Sigmoid colon (tissue), 7 donors: ENCODE results near the gene PLA2G12A. TPM values are rescaled to one million over a fixed set of nuclear protein-coding genes. Genes with fewer than 3 reads are reported as not detected.

Experiments
- DNase-seq: peaks from one replicate; pipeline ENCODE4 v3.0.0-alpha.2; 2019
- H3K27ac ChIP-seq, 4 donors: fragments of 200-600 bp; sonication (generic); one replicate each; pipeline ENCODE4 v1.5.1; 2016 to 2019; ENCODE audit warnings: mild to moderate bottlenecking in 1 of 4
- H3K27me3 ChIP-seq, 3 donors: fragments of 200-600 bp; sonication (generic); one replicate each; pipeline ENCODE4 v1.5.1; 2019; ENCODE audit warnings: mild to moderate bottlenecking in 1 of 3
- H3K36me3 ChIP-seq, 4 donors: fragments of 200-600 bp; sonication (generic); one replicate each; pipeline ENCODE4 v1.5.1; 2016 to 2019
- H3K4me1 ChIP-seq, 4 donors: fragments of 200-600 bp; sonication (generic); one replicate each; pipeline ENCODE4 v1.5.1; 2017 to 2019
- H3K4me3 ChIP-seq, 4 donors: fragments of 200-600 bp; sonication (generic); one replicate each; pipeline ENCODE4 v1.5.1; 2017 to 2019; ENCODE audit warnings: mild to moderate bottlenecking in 2 of 4, moderate library complexity in 1 of 4
- H3K9me3 ChIP-seq, 4 donors: fragments of 200-600 bp in 3 of 4; sonication (generic) in 3 of 4; one replicate each; pipeline versions ENCODE4 v1.5.1 to v1.6.1; 2013 to 2019
- CTCF ChIP-seq, 4 experiments: fragments of 450-650 bp in 3 of 4; fragments of 200-600 bp in 1 of 4; IDR thresholded peaks; one replicate each; pipeline ENCODE4 v1.5.1; 2016 to 2019; ENCODE audit warnings: antibody characterized with exemption in 4 of 4, mild to moderate bottlenecking in 3 of 4, moderate library complexity in 2 of 4
- EP300 ChIP-seq, 4 donors: sonication (generic); formaldehyde crosslinking; IDR thresholded peaks; one replicate each; pipeline ENCODE4 v1.6.1; 2017; ENCODE audit warnings: antibody characterized with exemption in 4 of 4
- POLR2A ChIP-seq, 2 donors: fragments of 450-650 bp; IDR thresholded peaks; one replicate each; pipeline ENCODE4 v1.6.1; 2016; ENCODE audit warnings: antibody characterized with exemption in 2 of 2, mild to moderate bottlenecking in 2 of 2, moderate library complexity in 2 of 2
- POLR2AphosphoS5 ChIP-seq, 4 donors: sonication (generic); formaldehyde crosslinking; IDR thresholded peaks; one replicate each; pipeline ENCODE4 v1.6.1; 2017; ENCODE audit warnings: antibody characterized with exemption in 4 of 4
- WGBS, 2 donors: extraction: QIAGEN DNeasy Blood & Tissue Kit; methylation state at CpG; one replicate each; pipeline ENCODE4 v1.1.7; 2013; 5-methylcytosine and 5-hydroxymethylcytosine counted together
- intact Hi-C: fragments of 100-400 bp; cut with DNase I; formaldehyde crosslinking; loops from one replicate; pipeline ENCODE4 v1.15.1; 2023
- polyA plus RNA-seq, 3 donors: library from polyadenylated mRNA; stranded (reverse); fragments of 200-250 nt; gene quantifications; one replicate each; pipeline ENCODE4 v1.2.3, GENCODE V29; 2013
- small RNA-seq, 3 donors: library from RNA; depleted of rRNA; stranded (forward); fragments of <200 nt; gene quantifications; one replicate each; pipeline ENCODE3, GENCODE V24; 2016
- total RNA-seq, 4 donors: library from RNA; depleted of rRNA; stranded (reverse); fragments of >200 nt; gene quantifications; one replicate each; pipeline ENCODE4 v1.1.0, GENCODE V29; 2016
- donor health status: healthy with polysubstance abuse.
- donor health status: Bipolar disorder and iron deficiency.
- donor health status: healthy.

Gene PLA2G12A
- total and polyA plus RNA-seq, 7 donors: 6.6 to 94.8 (median 22.8) TPM

DNA sequence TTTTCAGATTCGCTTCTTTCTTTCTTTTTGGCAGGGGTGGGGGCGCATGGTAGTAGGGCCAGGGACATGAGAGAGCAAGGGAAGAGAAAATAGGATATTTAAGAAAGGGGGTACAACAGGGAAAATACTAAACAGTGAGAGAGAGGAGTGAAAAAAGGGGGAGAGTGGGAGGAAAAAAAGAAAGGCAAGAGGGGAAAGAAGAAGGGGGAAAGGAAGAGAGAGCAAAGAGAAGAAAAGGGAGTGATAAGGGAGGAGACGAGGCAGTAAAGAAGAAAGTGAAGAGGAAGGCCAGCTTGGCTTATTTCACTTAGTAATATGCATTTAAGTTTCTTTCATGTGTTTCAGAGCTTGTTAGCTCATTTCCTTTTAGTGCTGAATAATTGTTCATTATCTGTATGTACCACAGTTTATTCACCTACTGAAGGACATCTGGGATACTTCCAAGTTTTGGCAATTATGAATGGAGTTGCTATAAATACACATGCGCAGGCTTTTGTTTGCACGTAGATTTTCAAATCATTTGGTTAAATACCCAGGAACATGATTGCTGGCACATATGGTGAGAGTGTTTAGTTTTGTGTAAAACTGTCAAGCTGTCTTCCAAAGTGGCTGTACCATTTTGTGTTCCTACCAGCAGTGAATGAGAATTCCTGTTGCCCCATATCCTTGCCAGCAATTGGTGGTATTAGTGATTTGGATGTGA is 63.9 kb downstream of the PLA2G12A start:
- Histone ChIP-seq H3K36me3 (no peaks in the 10 kb centered on the region), H3K9me3 (no peaks in the 10 kb centered on the region), H3K27ac (no peak overlapping the region), H3K4me3 (no peak overlapping the region), H3K27me3 (no peaks in the 10 kb centered on the region), H3K4me1 (no peaks in the 10 kb centered on the region)
- TF ChIP-seq CTCF (IDR thresholded peaks at IDR 0.05) (no peak), POLR2AphosphoS5 (IDR thresholded peaks at IDR 0.05) (no peak), POLR2A (IDR thresholded peaks at IDR 0.05) (no peak), EP300 (IDR thresholded peaks at IDR 0.05) (no peak)
- no peak for DNase-seq
- intact Hi-C loops: no loop called here
- 87 to 93% methylated on average over 5 of the region's 5 CpGs for WGBS, 2 donors

DNA sequence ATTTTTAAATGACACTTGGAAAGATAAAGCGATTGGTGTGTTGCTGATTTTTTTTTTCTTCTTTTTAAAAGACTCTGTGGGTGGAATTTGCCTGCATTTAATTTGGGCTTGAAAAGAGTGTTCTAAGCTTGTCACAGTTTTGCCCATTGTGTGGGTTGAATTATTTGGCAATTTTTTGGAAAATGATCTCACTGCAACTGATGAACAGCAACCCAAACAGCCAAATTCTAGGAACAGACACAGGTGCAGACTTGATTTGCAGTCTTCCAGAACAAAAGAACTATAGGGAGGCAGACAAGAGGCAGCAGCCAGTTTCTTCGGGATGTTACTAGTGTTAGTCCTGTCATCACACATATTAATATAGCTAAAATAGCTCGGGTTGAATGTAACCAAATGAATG is 67.1 kb downstream of the PLA2G12A start:
- TF ChIP-seq POLR2AphosphoS5 (IDR thresholded peaks at IDR 0.05) (no peak), CTCF (IDR thresholded peaks at IDR 0.05) (no peak), EP300 (IDR thresholded peaks at IDR 0.05) (no peak), POLR2A (IDR thresholded peaks at IDR 0.05) (no peak)
- Histone ChIP-seq H3K4me3 (no peak overlapping the region), H3K9me3 (no peaks in the 10 kb centered on the region), H3K27ac (no peak overlapping the region), H3K27me3 (no peaks in the 10 kb centered on the region), H3K36me3 (no peaks in the 10 kb centered on the region), H3K4me1 (no peaks in the 10 kb centered on the region)
- intact Hi-C loops: no loop called here
- no peak for DNase-seq
- 91% methylated on average over 3 of the region's 3 CpGs for WGBS, 2 donors

DNA sequence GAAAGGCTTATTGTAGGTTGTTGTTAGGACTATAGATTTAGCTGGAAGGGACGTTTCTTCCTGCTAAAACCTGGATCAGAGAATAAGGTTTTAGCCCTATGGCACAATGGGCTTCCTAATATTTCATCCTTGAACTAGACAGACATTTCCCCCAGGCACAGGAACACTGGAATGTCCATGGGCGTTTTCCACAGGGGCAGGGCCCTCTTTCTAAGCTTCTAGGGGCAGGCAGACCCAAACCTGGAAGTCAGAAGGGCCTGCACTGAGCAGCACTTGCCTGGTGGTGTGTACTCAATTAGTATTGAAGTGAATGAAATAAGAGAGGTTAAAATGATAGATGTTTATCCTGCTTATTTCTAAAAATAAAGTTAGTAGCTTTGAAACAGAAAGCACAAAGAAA is 67.8 kb downstream of the PLA2G12A start:
- H3K36me3 ChIP-seq: no peaks in the 10 kb centered on the region
- TF ChIP-seq POLR2AphosphoS5 (IDR thresholded peaks at IDR 0.05) (no peak), CTCF (IDR thresholded peaks at IDR 0.05) (no peak), EP300 (IDR thresholded peaks at IDR 0.05) (no peak), POLR2A (IDR thresholded peaks at IDR 0.05) (no peak)
- intact Hi-C loops: no loop called here
- no peaks in the 10 kb centered on the region for H3K9me3 ChIP-seq
- no peak overlapping the region for H3K27ac ChIP-seq
- no peak overlapping the region for H3K4me3 ChIP-seq
- 74 to 83% methylated on average over 2 of the region's 2 CpGs for WGBS, 2 donors
- no peaks in the 10 kb centered on the region for H3K27me3 ChIP-seq
- no peaks in the 10 kb centered on the region for H3K4me1 ChIP-seq
- no peak for DNase-seq

Small RNAs within 50 kb of the gene (small RNA-seq; reads per million reads assigned to genes)
- 0 reads per million in 3 donors for gene HIGD1AP14

Other genes with a start within 250 kb of the PLA2G12A start
- 10 to 100 TPM in 1 of 4 donors, 1 to 10 TPM in 3; 5.0 to 10.9 (median 8.8) TPM for gene MCUB, start 169.8 kb downstream of the PLA2G12A start, total RNA-seq
- gene MCUB, start 169.8 kb downstream of the PLA2G12A start, polyA plus RNA-seq: 10 to 100 TPM in 1 of 3 donors, 1 to 10 TPM in 2; 4.2 to 18.0 (median 7.2) TPM
- 10 to 100 TPM; 18.2 to 41.3 (median 26.8) TPM for gene CASP6, start 26.6 kb downstream of the PLA2G12A start, total RNA-seq
- 100 to 1,000 TPM in 1 of 3 donors, 10 to 100 TPM in 2; 63.6 to 101 (median 87.1) TPM for gene CASP6, start 26.6 kb downstream of the PLA2G12A start, polyA plus RNA-seq
- 10 to 100 TPM in 2 of 4 donors, 1 to 10 TPM in 2; 4.3 to 14.4 (median 9.0) TPM for gene CFI, start 71.9 kb upstream of the PLA2G12A start, total RNA-seq
- gene CFI, start 71.9 kb upstream of the PLA2G12A start, polyA plus RNA-seq: 1 to 10 TPM; 1.2 to 8.7 (median 1.2) TPM
- 1 to 10 TPM; 4.4 to 8.6 (median 5.4) TPM for gene GAR1, start 85.7 kb upstream of the PLA2G12A start, total RNA-seq
- gene GAR1, start 85.7 kb upstream of the PLA2G12A start, polyA plus RNA-seq: 10 to 100 TPM; 21.3 to 37.4 (median 27.0) TPM
- gene RRH, start 97.9 kb upstream of the PLA2G12A start, total RNA-seq: not detected
- not detected for gene RRH, start 97.9 kb upstream of the PLA2G12A start, polyA plus RNA-seq
- under 1 TPM in 3 of 4 donors, not detected in 1; 0.28 to 0.41 (median 0.33) TPM for gene LRIT3, start 118.0 kb upstream of the PLA2G12A start, total RNA-seq
- under 1 TPM in 1 of 3 donors, not detected in 2; 0.10 TPM for gene LRIT3, start 118.0 kb upstream of the PLA2G12A start, polyA plus RNA-seq
- 1 to 10 TPM in 1 of 4 donors, under 1 TPM in 3; 0.68 to 1.3 (median 0.77) TPM for gene EGF, start 182.8 kb upstream of the PLA2G12A start, total RNA-seq
- gene EGF, start 182.8 kb upstream of the PLA2G12A start, polyA plus RNA-seq: under 1 TPM in 2 of 3 donors, not detected in 1; 0.46 to 0.64 TPM